WI38 (cell line): Measurements from ENCODE around the gene NEBL.

Experiments
- H3K4me3 ChIP-seq: 2 replicates; pipeline ENCODE4 v1.5.1; 2011; ENCODE audit warnings: low read depth, mild to moderate bottlenecking, control low read depth, low read length
- TF ChIP-seq, protein P1 (sequence below): IDR thresholded peaks from 2 replicates; pipeline ENCODE4 v1.5.1; 2012; ENCODE audit warnings: low read depth, mild to moderate bottlenecking, control low read depth, low read length

NEBL gene

DNA sequence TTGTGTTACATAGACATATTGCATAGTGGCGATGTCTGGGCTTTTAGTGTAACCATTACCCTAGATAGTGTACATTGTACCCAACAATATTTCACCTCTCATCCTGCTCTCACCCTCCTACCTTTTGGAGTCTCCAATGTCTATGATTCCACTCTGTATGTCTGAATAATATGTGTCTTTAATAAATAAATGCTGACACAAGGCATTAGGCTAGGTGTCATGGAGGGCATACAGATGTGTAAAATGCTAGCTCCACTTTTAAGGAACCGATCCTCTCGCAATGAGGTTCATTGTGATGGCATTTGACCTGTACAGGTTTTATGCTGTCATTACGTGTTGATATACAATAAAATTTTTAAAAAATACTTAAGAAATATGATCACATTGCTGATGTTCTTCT is 74.3 kb downstream of the NEBL start:
- TF ChIP-seq, protein P1, sequence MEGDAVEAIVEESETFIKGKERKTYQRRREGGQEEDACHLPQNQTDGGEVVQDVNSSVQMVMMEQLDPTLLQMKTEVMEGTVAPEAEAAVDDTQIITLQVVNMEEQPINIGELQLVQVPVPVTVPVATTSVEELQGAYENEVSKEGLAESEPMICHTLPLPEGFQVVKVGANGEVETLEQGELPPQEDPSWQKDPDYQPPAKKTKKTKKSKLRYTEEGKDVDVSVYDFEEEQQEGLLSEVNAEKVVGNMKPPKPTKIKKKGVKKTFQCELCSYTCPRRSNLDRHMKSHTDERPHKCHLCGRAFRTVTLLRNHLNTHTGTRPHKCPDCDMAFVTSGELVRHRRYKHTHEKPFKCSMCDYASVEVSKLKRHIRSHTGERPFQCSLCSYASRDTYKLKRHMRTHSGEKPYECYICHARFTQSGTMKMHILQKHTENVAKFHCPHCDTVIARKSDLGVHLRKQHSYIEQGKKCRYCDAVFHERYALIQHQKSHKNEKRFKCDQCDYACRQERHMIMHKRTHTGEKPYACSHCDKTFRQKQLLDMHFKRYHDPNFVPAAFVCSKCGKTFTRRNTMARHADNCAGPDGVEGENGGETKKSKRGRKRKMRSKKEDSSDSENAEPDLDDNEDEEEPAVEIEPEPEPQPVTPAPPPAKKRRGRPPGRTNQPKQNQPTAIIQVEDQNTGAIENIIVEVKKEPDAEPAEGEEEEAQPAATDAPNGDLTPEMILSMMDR: no peak

GRCh38 chr10:20817646-20818045 is 79.5 kb downstream of the NEBL start:
- H3K4me3 ChIP-seq: no peak overlapping the region

More for the DNA sequence above, 74.3 kb downstream of the NEBL start:
- H3K4me3 ChIP-seq: no peak overlapping the region

DNA sequence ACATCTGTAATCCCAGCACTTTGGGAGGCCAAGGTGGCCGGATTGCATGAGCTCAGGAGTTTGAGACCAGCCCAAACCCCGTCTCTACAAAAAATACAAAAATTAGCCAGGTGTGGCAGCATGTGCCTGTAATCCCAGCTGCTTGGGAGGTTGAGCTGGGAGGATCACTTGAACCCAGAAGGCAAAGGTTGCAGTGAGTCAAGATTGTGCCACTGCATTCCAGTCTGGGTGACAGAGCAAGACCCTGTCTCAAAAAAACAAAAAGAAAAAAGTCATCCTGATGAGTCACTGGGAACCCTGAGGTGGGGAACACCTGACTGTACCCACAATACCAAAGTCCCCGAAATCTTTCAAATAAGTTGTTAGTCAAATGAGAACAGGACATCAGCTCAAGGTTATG is 80.0 kb downstream of the NEBL start:
- TF ChIP-seq, protein P1: no peak
- H3K4me3 ChIP-seq: no peak overlapping the region

More at GRCh38 chr10:20817646-20818045, 79.5 kb downstream of the NEBL start:
- TF ChIP-seq, protein P1: no peak

DNA sequence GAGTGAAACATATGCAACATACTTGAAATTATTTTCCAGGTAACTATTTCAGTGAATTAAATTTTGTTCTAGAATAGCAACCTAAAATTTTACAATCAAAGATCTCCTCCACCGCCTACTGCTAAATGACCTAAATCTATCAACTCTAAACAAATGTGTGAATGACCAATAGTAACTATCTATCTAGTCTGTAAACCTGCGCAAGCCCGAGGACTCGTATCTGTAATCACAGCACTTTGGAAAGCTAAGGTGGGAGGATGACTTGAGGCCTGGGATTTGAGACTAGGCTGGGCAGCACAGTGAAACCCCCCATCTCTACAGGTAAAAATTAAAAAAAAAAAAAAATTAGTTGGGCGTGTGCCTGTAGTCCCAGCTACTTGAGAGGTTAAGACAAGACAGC is 83.0 kb downstream of the NEBL start:
- TF ChIP-seq, protein P1: no peak
- no peak overlapping the region for H3K4me3 ChIP-seq

DNA sequence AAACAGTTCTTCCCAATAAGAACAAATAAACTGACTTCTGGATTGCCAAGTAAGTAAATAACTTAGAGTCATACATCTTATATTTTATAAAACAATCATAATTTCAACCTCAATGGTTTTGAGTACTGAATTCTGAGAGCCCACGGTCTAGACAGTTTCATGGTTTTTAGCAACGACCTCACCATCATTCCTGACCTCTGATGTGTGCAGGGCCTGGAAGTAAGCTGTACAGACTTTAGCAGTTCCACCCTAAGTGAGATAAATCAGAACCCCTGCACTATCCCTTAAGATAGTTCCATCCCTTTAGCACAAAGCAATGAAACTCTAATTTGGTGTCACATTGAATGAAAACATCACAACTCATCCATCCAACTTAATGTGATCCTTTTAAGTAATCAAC is 86.0 kb downstream of the NEBL start:
- no peak overlapping the region for H3K4me3 ChIP-seq
- TF ChIP-seq, protein P1: no peak

- no peak overlapping the region for H3K4me3 ChIP-seq
- TF ChIP-seq, protein P1: no peak
Measured at GRCh38 chr10:20809631-20810030, 87.5 kb downstream of the NEBL start.

DNA sequence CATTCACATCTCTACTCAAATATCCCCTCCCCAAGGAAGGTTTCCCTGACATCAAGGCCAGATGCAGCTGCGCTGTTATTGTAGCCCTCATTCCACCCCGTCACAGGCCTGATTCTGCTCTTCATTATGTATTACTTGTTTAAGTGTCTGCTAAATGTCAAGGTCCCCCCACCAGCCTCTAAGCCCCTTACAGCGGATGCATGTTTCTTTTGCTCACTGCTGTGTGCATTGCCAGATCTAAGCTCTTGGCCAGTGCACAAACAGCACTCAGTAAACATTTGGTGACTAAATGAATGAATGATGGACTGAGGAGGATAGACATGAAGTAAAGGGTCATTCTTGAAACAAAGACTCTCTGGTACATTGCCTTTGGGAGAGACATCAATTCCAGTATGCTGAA is 90.6 kb downstream of the NEBL start:
- no peak overlapping the region for H3K4me3 ChIP-seq
- TF ChIP-seq, protein P1: no peak
